KG1 (cell line): Measurements from ENCODE around the gene CHD8.
"Not testable (repeated sequence)": the region's sequence is repeated elsewhere in the genome, so short reads cannot be mapped to it uniquely, and the experiment has no call there.

ENCODE experiments used
- DNase-seq: peaks from one replicate; lab custom pipeline; 2025; lab: John Stamatoyannopoulos, UW

CHD8 gene

DNA sequence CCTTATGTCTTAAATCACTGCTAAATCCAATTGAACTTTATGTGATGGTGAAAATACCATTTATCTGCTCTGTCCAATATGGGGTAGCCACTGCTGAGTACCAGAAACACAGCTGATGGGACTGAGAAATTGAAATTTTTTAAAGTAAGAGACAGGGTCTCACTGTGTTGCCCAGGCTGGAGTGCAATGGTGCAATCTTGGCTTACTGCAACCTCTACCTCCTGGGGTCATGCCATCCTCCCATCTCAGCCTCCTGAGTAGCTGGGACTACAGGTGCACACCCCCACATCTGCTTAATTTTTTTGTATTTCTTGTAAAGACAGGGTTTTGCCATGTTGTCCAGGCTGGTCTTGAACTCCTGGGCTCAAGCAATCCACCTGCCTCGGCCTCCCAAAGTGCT lies 83.1 kb downstream of the CHD8 start:
- not testable (repeated sequence) for DNase-seq

DNA sequence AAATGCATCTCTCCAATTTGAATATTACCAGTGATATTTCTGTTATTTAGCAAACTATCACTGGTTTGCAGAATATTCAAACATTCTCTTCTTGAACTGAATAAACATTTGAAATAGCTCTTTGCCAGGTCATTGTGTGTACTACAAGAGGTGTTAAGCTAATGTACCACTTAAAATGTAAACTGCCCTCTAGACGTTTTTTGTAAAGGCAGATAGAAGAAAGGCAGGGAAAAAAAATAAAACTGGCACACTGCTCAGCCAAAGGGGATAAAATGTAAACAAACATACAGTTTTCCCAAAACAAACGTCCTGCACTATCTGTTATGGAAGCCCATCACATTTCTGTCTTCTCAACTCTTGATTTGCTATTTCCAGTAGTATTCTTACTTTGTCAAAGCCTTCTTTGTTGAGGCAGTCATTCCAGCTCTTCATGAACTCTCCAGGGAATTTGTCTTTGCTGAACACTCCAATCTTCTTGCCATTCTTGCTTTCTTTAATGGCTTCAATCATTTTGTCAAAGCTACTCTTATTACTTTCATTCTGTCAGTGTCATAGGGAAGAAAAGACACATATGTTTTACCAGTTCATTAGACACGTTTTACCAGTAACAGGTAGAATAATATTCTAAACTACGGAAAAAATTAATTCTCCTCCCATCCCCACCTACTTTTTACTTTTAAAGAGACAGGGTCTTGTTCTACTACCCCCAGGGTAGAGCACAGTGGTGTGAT lies 85.8 kb downstream of the CHD8 start:
- DNase-seq: no peak

DNA sequence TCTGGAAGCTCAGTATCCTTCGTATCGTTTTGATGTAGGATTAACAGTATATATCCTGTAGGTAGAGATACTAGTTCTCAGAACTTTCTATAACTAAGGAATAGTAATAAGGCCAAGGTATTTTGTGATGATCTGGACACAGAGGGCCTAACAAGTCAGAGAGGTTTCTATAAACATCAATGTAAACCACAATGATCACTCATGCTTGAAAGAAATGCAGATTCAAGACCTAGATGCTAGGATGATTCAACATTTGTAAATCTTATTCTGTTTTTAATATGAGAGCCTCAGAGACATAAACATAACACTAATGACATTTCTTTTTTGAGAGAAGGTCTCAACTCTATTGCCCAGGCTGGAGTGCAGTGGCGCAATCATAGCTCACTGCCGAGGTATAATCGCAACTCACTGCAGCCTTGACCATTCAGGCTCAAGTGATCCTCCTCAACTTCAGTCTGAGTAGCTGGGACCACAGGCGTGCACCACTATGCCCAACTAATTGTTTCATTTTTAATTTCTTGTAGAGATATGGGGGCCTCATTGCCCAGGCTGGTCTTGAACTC lies 88.3 kb downstream of the CHD8 start:
- no peak for DNase-seq

DNA sequence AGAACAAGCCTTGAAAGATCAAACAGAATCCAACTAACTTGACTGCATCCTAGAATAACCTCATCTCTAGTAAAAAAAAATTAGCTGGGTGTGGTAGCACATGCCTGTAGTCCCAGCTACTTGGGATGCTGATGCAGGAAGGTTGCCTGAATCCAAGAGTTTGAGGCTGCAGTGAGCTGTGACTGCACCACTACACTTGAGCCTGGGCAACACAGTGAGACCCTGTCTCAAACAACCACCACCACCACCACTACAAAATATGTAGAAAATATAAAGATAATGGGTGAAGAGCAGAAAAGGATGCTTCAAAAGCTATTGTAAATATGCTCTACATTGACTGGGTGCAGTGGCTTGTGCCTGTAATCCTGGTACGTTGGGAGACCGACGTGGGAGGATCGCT lies 99.4 kb downstream of the CHD8 start:
- DNase-seq: no peak

DNA sequence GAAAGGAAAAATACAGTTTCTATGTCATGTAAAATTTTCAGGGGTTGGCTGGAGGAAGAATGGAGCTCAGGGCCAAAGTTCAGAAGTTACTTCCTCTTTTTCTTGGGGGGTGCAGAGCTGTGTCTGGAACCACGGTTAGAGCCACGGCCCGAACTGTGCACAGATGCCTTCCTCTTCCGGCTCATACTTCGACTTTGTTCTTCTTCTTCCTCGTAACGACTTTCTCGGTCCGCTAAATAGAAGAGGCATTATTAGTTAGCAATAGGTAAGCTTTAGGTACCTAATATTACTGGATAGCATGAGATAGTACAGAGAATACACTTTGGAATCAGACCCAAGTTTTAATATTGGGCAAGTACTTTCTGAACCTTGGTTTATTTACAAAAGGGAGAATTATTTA lies 103.3 kb downstream of the CHD8 start:
- peak; percentile 25 for DNase-seq

DNA sequence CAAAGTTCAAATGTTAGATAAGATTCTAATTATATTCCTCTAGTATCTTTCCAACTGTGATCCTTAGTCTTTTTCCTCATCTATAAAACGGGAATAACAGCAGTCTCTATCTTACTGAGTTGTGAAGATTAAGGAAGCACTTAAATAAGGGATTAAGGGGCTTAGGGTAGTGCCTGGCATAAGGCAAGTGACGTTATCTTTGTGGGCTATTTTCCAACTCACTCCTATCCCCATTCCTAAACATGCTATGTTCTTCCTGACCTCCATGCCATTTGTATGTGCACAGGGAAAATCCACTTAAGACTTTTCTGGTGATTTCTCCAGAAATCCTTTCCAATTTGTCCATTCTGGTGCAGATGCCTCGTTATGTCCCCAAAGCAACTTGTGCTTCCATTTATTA lies 105.4 kb downstream of the CHD8 start:
- no peak for DNase-seq

DNA sequence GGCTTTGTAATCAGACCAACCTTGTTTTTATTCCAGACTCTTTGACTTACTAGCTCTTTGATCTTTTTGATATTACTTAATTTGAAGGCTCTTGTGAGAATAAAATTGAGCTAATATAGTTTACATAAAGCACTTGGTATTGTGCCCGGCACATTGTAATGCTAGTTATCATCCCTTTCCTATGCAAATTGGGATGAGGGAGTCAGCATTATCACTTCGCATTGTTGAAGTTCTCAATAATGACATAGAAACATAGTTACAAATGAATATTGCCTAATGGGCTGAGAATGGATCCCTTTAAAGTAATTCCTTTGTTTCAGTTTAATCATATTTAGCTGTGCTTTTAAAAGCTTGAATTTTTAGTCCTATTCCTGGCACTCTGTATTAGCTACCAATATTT lies 108.7 kb downstream of the CHD8 start:
- no peak for DNase-seq

DNA sequence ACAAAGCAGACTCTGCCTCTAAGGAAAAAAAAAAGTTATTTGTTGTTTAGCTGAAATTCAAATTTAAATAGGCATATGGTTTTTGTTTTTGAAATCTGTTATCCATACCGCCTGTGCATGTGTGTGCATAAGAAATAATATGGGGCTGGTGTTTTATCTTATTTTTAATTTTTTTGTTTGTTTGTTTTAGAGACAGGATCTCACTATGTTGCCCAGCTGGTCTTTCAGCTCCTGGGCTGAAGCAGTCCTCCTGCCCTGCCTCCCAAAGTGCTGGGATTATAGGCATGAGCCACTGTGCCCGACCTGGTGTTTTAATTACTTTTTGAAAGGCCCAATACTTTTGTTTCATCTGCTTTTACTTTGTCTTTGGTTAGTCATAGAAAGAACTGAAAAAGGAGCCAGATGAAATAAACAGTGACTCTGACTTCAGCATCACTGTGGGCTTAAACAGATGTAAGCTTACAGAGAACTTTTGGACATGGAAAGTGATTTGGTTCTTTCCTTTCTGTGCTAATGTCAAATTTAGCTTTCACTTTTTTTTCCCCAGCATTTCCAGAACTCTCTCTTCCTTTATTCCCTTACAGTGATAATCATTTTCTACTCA lies 109.3 kb downstream of the CHD8 start:
- no peak for DNase-seq

DNA sequence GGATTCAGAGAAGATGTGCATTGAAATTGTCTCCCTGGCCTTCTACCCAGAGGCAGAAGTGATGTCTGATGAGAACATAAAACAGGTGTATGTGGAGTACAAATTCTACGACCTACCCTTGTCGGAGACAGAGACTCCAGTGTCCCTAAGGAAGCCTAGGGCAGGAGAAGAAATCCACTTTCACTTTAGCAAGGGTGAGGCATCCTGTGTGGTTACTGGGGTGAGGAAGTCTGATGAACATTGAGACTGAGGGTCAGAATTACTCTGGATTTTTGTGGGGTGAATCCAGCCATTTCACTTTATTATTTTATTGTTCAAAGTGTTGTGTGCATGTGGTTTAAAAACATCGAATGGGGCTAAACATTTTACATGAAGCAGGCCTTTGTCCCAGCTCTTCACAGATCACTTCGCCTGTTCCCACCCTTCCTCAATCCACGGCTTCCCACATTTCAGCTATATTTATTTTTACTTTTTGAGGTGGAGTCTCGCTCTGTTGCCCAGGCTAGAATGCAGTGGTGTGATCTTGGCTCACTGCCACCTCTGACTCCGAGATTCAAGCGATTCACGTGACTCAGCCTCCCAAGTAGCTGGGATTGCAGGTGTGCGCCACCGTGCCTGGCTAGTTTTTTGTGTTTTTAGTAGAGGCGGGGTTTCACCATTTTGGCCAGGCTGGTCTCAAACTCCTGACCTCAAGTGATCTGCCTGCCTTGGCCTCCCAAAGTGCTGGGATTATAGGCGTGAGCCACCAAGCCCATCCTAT lies 112.7 kb downstream of the CHD8 start:
- no peak for DNase-seq
